Measurements from ENCODE around the gene USP17L30. TPM values are rescaled to one million over a fixed set of nuclear protein-coding genes. Genes with fewer than 3 reads are reported as not detected.
"Not testable (repeated sequence)": the region's sequence is repeated elsewhere in the genome, so short reads cannot be mapped to it uniquely, and the experiment has no call there.

Gene USP17L30
- total RNA-seq, result not detected
- not detected for polyA plus RNA-seq (ENCODE audit: insufficient read length in 2 of 2)
- long read RNA-seq, donor 1, result 0 reads
- long read RNA-seq, donor 2, result 0 reads
- long read RNA-seq, donor 3, result 0 reads
- long read RNA-seq, donor 4, result 0 reads

GRCh38 chr4:9362829-9363228, at the start of gene USP17L30:
TSS of gene USP17L30 (plus strand) at chr4:9363129. CDS start at chr4:9363129, 0 bp downstream.
- not testable (repeated sequence) for H3K27ac ChIP-seq (ENCODE audit: low read depth, low read length); DNase-seq (ENCODE audit: low read depth in 4 of 6, low spot score in 6 of 6); H3K36me3 ChIP-seq (ENCODE audit: control insufficient read depth, insufficient read depth, low read length); H3K4me3 ChIP-seq (ENCODE audit: low read depth, low read length); H3K9me3 ChIP-seq (ENCODE audit: control insufficient read depth, insufficient read depth, low read length); H3K27me3 ChIP-seq (ENCODE audit: control insufficient read depth, insufficient read depth, low read length); H3K4me1 ChIP-seq (ENCODE audit: control insufficient read depth, insufficient read depth, low read length)
- WGBS (ENCODE audit: insufficient coverage), result no CpG with 5 or more reads among the region's 15 CpGs

- not testable (repeated sequence) for H3K27me3 ChIP-seq (ENCODE audit: control insufficient read depth, insufficient read depth, low read length); H3K4me1 ChIP-seq (ENCODE audit: control insufficient read depth, insufficient read depth, low read length); H3K4me3 ChIP-seq (ENCODE audit: low read depth, low read length); H3K9me3 ChIP-seq (ENCODE audit: control insufficient read depth, insufficient read depth, low read length); H3K36me3 ChIP-seq (ENCODE audit: control insufficient read depth, insufficient read depth, low read length); DNase-seq (ENCODE audit: low read depth in 4 of 6, low spot score in 6 of 6); H3K27ac ChIP-seq (ENCODE audit: low read depth, low read length)
- WGBS (ENCODE audit: insufficient coverage), result no CpG with 5 or more reads among the region's 13 CpGs
Measured at GRCh38 chr4:9324191-9324590, 38.7 kb upstream of the USP17L30 start.

- H3K36me3 ChIP-seq (ENCODE audit: control insufficient read depth, insufficient read depth, low read length); H3K27ac ChIP-seq (ENCODE audit: low read depth, low read length); H3K9me3 ChIP-seq (ENCODE audit: control insufficient read depth, insufficient read depth, low read length); H3K4me3 ChIP-seq (ENCODE audit: low read depth, low read length); H3K27me3 ChIP-seq (ENCODE audit: control insufficient read depth, insufficient read depth, low read length); DNase-seq (ENCODE audit: low read depth in 4 of 6, low spot score in 6 of 6); H3K4me1 ChIP-seq (ENCODE audit: control insufficient read depth, insufficient read depth, low read length): not testable (repeated sequence)
- WGBS (ENCODE audit: insufficient coverage), result no CpG with 5 or more reads among the region's 15 CpGs
Measured at GRCh38 chr4:9324865-9325264, 38.1 kb upstream of the USP17L30 start, which contains the start of gene USP17L24. TSS of gene USP17L24 (plus strand) at chr4:9325165. CDS start at chr4:9325165, 0 bp downstream.

GRCh38 chr4:9329611-9330010, 33.3 kb upstream of the USP17L30 start, which contains the start of gene USP17L25:
TSS of gene USP17L25 (plus strand) at chr4:9329911. CDS start at chr4:9329911, 0 bp downstream.
- H3K27me3 ChIP-seq (ENCODE audit: control insufficient read depth, insufficient read depth, low read length); H3K4me1 ChIP-seq (ENCODE audit: control insufficient read depth, insufficient read depth, low read length); H3K9me3 ChIP-seq (ENCODE audit: control insufficient read depth, insufficient read depth, low read length); H3K4me3 ChIP-seq (ENCODE audit: low read depth, low read length); H3K36me3 ChIP-seq (ENCODE audit: control insufficient read depth, insufficient read depth, low read length); DNase-seq (ENCODE audit: low read depth in 4 of 6, low spot score in 6 of 6); H3K27ac ChIP-seq (ENCODE audit: low read depth, low read length): not testable (repeated sequence)
- no CpG with 5 or more reads among the region's 15 CpGs for WGBS (ENCODE audit: insufficient coverage)

GRCh38 chr4:9334358-9334757, 28.6 kb upstream of the USP17L30 start, which contains the start of gene USP17L26:
TSS of gene USP17L26 (plus strand) at chr4:9334658. CDS start at chr4:9334658, 0 bp downstream.
- H3K4me3 ChIP-seq (ENCODE audit: low read depth, low read length); H3K27ac ChIP-seq (ENCODE audit: low read depth, low read length): not testable (repeated sequence)
- WGBS (ENCODE audit: insufficient coverage), result no CpG with 5 or more reads among the region's 15 CpGs

GRCh38 chr4:9339103-9339502, 23.8 kb upstream of the USP17L30 start, which contains the start of gene USP17L5:
TSS of gene USP17L5 (plus strand) at chr4:9339403. CDS start at chr4:9339403, 0 bp downstream.
- H3K4me1 ChIP-seq (ENCODE audit: control insufficient read depth, insufficient read depth, low read length); H3K9me3 ChIP-seq (ENCODE audit: control insufficient read depth, insufficient read depth, low read length); H3K4me3 ChIP-seq (ENCODE audit: low read depth, low read length); DNase-seq (ENCODE audit: low read depth in 4 of 6, low spot score in 6 of 6); H3K36me3 ChIP-seq (ENCODE audit: control insufficient read depth, insufficient read depth, low read length); H3K27ac ChIP-seq (ENCODE audit: low read depth, low read length); H3K27me3 ChIP-seq (ENCODE audit: control insufficient read depth, insufficient read depth, low read length): not testable (repeated sequence)
- no CpG with 5 or more reads among the region's 15 CpGs for WGBS (ENCODE audit: insufficient coverage)

More at GRCh38 chr4:9334358-9334757, 28.6 kb upstream of the USP17L30 start, which contains the start of gene USP17L26:
- not testable (repeated sequence) for H3K27me3 ChIP-seq (ENCODE audit: control insufficient read depth, insufficient read depth, low read length); H3K4me1 ChIP-seq (ENCODE audit: control insufficient read depth, insufficient read depth, low read length); DNase-seq (ENCODE audit: low read depth in 4 of 6, low spot score in 6 of 6); H3K36me3 ChIP-seq (ENCODE audit: control insufficient read depth, insufficient read depth, low read length); H3K9me3 ChIP-seq (ENCODE audit: control insufficient read depth, insufficient read depth, low read length)

- DNase-seq (ENCODE audit: low read depth in 4 of 6, low spot score in 6 of 6); H3K27ac ChIP-seq (ENCODE audit: low read depth, low read length); H3K4me3 ChIP-seq (ENCODE audit: low read depth, low read length); H3K9me3 ChIP-seq (ENCODE audit: control insufficient read depth, insufficient read depth, low read length); H3K27me3 ChIP-seq (ENCODE audit: control insufficient read depth, insufficient read depth, low read length); H3K4me1 ChIP-seq (ENCODE audit: control insufficient read depth, insufficient read depth, low read length); H3K36me3 ChIP-seq (ENCODE audit: control insufficient read depth, insufficient read depth, low read length): not testable (repeated sequence)
- WGBS (ENCODE audit: insufficient coverage), result no CpG with 5 or more reads among the region's 15 CpGs
Measured at GRCh38 chr4:9343848-9344247, 19.1 kb upstream of the USP17L30 start, which contains the start of gene USP17L27. TSS of gene USP17L27 (plus strand) at chr4:9344148. CDS start at chr4:9344148, 0 bp downstream.

GRCh38 chr4:9348593-9348992, 14.3 kb upstream of the USP17L30 start, which contains the start of gene USP17L28:
TSS of gene USP17L28 (plus strand) at chr4:9348893. CDS start at chr4:9348893, 0 bp downstream.
- DNase-seq (ENCODE audit: low read depth in 4 of 6, low spot score in 6 of 6); H3K27me3 ChIP-seq (ENCODE audit: control insufficient read depth, insufficient read depth, low read length); H3K27ac ChIP-seq (ENCODE audit: low read depth, low read length); H3K4me3 ChIP-seq (ENCODE audit: low read depth, low read length); H3K9me3 ChIP-seq (ENCODE audit: control insufficient read depth, insufficient read depth, low read length); H3K4me1 ChIP-seq (ENCODE audit: control insufficient read depth, insufficient read depth, low read length); H3K36me3 ChIP-seq (ENCODE audit: control insufficient read depth, insufficient read depth, low read length): not testable (repeated sequence)
- WGBS (ENCODE audit: insufficient coverage), result no CpG with 5 or more reads among the region's 15 CpGs

- not testable (repeated sequence) for H3K9me3 ChIP-seq (ENCODE audit: control insufficient read depth, insufficient read depth, low read length); H3K4me3 ChIP-seq (ENCODE audit: low read depth, low read length)
- 94% methylated on average over 8 of the region's 18 CpGs for WGBS (ENCODE audit: insufficient coverage)
Measured at GRCh38 chr4:9350866-9351265, 12.1 kb upstream of the USP17L30 start.

GRCh38 chr4:9353338-9353737, 9.6 kb upstream of the USP17L30 start, which contains the start of gene USP17L29:
TSS of gene USP17L29 (plus strand) at chr4:9353638. CDS start at chr4:9353638, 0 bp downstream.
- not testable (repeated sequence) for DNase-seq (ENCODE audit: low read depth in 4 of 6, low spot score in 6 of 6); H3K36me3 ChIP-seq (ENCODE audit: control insufficient read depth, insufficient read depth, low read length); H3K27ac ChIP-seq (ENCODE audit: low read depth, low read length); H3K4me3 ChIP-seq (ENCODE audit: low read depth, low read length); H3K9me3 ChIP-seq (ENCODE audit: control insufficient read depth, insufficient read depth, low read length); H3K4me1 ChIP-seq (ENCODE audit: control insufficient read depth, insufficient read depth, low read length); H3K27me3 ChIP-seq (ENCODE audit: control insufficient read depth, insufficient read depth, low read length)
- no CpG with 5 or more reads among the region's 15 CpGs for WGBS (ENCODE audit: insufficient coverage)

More at GRCh38 chr4:9350866-9351265, 12.1 kb upstream of the USP17L30 start:
- not testable (repeated sequence) for H3K27me3 ChIP-seq (ENCODE audit: control insufficient read depth, insufficient read depth, low read length); H3K27ac ChIP-seq (ENCODE audit: low read depth, low read length); H3K4me1 ChIP-seq (ENCODE audit: control insufficient read depth, insufficient read depth, low read length); H3K36me3 ChIP-seq (ENCODE audit: control insufficient read depth, insufficient read depth, low read length); DNase-seq (ENCODE audit: low read depth in 4 of 6, low spot score in 6 of 6)

Data from spinal cord (tissue), 10 donors.